ENCODE data around the gene YLPM1. TPM values are rescaled to one million over a fixed set of nuclear protein-coding genes. Genes with fewer than 3 reads are reported as not detected.

The YLPM1 gene
- total and polyA plus RNA-seq, 2 donors from 2014 or later, result 16.2 to 68.2 TPM

- H3K36me3 ChIP-seq (ENCODE audit: control insufficient read depth in 2 of 3, insufficient read depth in 3 of 3, low read length in 3 of 3), result peaks cover 2 to 39% (median 17%) of the 10 kb centered on the region in 3 donors
- H3K9ac ChIP-seq (ENCODE audit: low read length in 3 of 3), result no peak overlapping the region
- no peaks in the 10 kb centered on the region for H3K27me3 ChIP-seq (ENCODE audit: control insufficient read depth, insufficient read depth, low read length)
- intact Hi-C loops (cut with DNase I), result no loop called here
- FAIRE-seq, result no peak
- no peak for DNase-seq
- TF ChIP-seq, protein P1, sequence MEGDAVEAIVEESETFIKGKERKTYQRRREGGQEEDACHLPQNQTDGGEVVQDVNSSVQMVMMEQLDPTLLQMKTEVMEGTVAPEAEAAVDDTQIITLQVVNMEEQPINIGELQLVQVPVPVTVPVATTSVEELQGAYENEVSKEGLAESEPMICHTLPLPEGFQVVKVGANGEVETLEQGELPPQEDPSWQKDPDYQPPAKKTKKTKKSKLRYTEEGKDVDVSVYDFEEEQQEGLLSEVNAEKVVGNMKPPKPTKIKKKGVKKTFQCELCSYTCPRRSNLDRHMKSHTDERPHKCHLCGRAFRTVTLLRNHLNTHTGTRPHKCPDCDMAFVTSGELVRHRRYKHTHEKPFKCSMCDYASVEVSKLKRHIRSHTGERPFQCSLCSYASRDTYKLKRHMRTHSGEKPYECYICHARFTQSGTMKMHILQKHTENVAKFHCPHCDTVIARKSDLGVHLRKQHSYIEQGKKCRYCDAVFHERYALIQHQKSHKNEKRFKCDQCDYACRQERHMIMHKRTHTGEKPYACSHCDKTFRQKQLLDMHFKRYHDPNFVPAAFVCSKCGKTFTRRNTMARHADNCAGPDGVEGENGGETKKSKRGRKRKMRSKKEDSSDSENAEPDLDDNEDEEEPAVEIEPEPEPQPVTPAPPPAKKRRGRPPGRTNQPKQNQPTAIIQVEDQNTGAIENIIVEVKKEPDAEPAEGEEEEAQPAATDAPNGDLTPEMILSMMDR (IDR thresholded peaks at IDR 0.05; ENCODE audit: borderline replicate concordance, extremely low read depth, insufficient read depth), result no peak
- no peaks in the 10 kb centered on the region for H3K9me3 ChIP-seq (ENCODE audit: control insufficient read depth in 2 of 3, insufficient read depth in 1 of 3, low read length in 3 of 3)
- no peaks in the 10 kb centered on the region for H3K4me1 ChIP-seq (ENCODE audit: control insufficient read depth in 2 of 3, insufficient read depth in 2 of 3, low read depth in 1 of 3, low read length in 3 of 3)
- H3K4me3 ChIP-seq (ENCODE audit: low read length in 3 of 3), result no peak overlapping the region
- no peak overlapping the region for H3K27ac ChIP-seq (ENCODE audit: low read depth in 2 of 2, low read length in 2 of 2)
Observed at GRCh38 chr14:74807853-74808545, 44.9 kb downstream of the YLPM1 start.

GRCh38 chr14:74816124-74816523 is 53.0 kb downstream of the YLPM1 start:
- DNase-seq (no peak), FAIRE-seq (no peak)
- Histone ChIP-seq H3K36me3 (ENCODE audit: control insufficient read depth in 2 of 3, insufficient read depth in 3 of 3, low read length in 3 of 3) (peaks cover 5 to 57% (median 31%) of the 10 kb centered on the region in 3 donors), H3K9ac (ENCODE audit: low read length in 3 of 3) (no peak overlapping the region), H3K4me1 (ENCODE audit: control insufficient read depth in 2 of 3, insufficient read depth in 2 of 3, low read depth in 1 of 3, low read length in 3 of 3) (no peaks in the 10 kb centered on the region), H3K9me3 (ENCODE audit: control insufficient read depth in 2 of 3, insufficient read depth in 1 of 3, low read length in 3 of 3) (no peaks in the 10 kb centered on the region), H3K27ac (ENCODE audit: low read depth in 2 of 2, low read length in 2 of 2) (no peak overlapping the region), H3K4me3 (ENCODE audit: low read length in 3 of 3) (no peak overlapping the region), H3K27me3 (ENCODE audit: control insufficient read depth, insufficient read depth, low read length) (no peaks in the 10 kb centered on the region)
- TF ChIP-seq, protein P1 (IDR thresholded peaks at IDR 0.05; ENCODE audit: borderline replicate concordance, extremely low read depth, insufficient read depth), result no peak
- intact Hi-C loops (cut with DNase I), result no loop called here

DNA sequence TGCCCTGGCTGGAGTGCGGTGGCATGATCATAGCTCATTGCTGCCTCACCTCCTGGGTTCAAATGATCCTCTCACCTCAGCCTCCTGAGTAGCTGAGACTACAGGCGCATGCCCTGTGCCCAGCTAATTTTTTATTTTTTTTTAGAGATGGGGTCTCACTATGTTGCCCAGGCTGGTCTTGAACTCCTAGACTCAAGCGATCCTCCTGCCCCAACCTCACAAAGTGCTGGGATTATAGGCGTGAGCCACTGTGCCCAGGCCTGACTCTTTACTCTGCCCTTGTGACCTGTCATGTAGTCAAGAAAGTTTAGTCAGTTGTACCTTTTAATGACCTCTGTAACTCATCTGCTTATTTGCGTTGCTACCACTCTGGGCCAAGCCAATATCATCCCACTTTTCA is 57.2 kb downstream of the YLPM1 start:
- FAIRE-seq (no peak), DNase-seq (no peak)
- intact Hi-C loops (cut with DNase I), result no loop called here
- Histone ChIP-seq H3K9ac (ENCODE audit: low read length in 3 of 3) (no peak overlapping the region), H3K9me3 (ENCODE audit: control insufficient read depth in 2 of 3, insufficient read depth in 1 of 3, low read length in 3 of 3) (no peaks in the 10 kb centered on the region), H3K36me3 (ENCODE audit: control insufficient read depth in 2 of 3, insufficient read depth in 3 of 3, low read length in 3 of 3) (peaks cover 5 to 34% (median 24%) of the 10 kb centered on the region in 3 donors), H3K4me1 (ENCODE audit: control insufficient read depth in 2 of 3, insufficient read depth in 2 of 3, low read depth in 1 of 3, low read length in 3 of 3) (no peaks in the 10 kb centered on the region), H3K4me3 (ENCODE audit: low read length in 3 of 3) (no peak overlapping the region), H3K27ac (ENCODE audit: low read depth in 2 of 2, low read length in 2 of 2) (no peak overlapping the region), H3K27me3 (ENCODE audit: control insufficient read depth, insufficient read depth, low read length) (no peaks in the 10 kb centered on the region)
- TF ChIP-seq, protein P1 (IDR thresholded peaks at IDR 0.05; ENCODE audit: borderline replicate concordance, extremely low read depth, insufficient read depth), result no peak

Data from kidney (tissue), 14 donors.